ENCODE data around the gene NCK1. TPM values are rescaled to one million over a fixed set of nuclear protein-coding genes. Genes with fewer than 3 reads are reported as not detected.
A peak's percentile ranks its signal among the peaks of the same experiment; 100 is the strongest.
"Not testable (repeated sequence)": the region's sequence is repeated elsewhere in the genome, so short reads cannot be mapped to it uniquely, and the experiment has no call there.

The NCK1 gene
- total RNA-seq, 1 donor, result 41.6 TPM

DNA sequence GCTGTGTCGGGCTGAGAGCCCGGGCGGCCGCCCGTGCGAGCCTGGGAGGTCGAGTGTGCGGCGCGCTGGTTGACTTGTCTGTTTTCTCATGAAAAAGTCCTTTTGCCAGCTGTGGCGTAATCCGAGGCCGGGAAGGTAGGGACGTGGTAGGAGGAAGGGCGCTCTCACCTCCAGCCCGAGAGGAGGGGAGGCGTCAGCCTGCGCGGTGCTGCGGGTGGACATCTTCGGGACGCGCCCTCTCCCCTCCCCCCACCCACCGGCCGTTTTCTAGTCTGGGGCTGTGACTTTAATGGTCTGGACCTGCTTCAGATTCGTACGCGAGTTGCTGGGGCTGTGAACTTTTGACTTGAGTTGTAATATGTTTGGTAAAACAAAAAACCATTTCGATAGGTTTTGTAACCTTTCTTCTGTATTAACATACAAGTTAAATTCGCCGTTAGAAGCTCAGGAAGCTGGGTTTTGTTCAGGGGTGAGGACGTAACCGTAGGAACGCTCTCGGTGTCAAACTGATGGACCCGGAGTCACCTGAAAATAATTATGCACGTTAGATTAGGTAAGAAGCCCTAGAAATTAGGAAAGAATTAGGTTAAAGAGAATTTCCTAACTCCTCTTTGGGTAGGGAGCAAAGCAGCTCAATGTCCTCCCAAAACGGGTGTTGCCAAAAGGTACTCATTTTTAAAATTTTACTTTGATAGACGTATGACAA lies 762 bp downstream of the NCK1 start:
- peaks cover 55% of the 10 kb centered on the region for H3K79me2 ChIP-seq (ENCODE audit: insufficient read depth, low read length)

DNA sequence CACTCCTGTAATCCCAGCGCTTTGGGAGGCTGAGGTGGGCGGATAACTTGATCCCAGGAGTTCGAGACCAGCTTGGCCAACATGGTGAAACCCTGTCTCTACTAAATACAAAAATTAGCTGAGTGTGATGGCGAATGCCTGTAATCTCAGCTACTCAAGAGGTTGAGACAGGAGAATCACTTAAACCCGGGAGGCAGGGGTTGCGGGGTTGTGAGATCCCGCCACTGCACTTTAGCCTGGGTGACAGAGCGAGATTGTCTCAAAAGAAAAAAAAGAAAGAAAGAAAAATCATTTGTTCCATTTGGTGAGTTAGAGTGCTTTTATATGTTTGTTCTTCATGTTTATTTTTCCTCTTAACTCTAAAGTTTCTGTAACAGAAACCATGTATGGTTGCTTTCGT lies 7.3 kb downstream of the NCK1 start:
- Histone ChIP-seq H2AFZ (ENCODE audit: low read length) (no peak overlapping the region), H3K27me3 (ENCODE audit: insufficient read depth, low read length) (no peaks in the 10 kb centered on the region), H3K79me2 (ENCODE audit: insufficient read depth, low read length) (peaks cover 96% of the 10 kb centered on the region), H3K27ac (ENCODE audit: low read depth, low read length) (no peak overlapping the region), H3K4me3 (ENCODE audit: insufficient read depth, low read length) (no peak overlapping the region), H3K4me1 (ENCODE audit: insufficient read depth, low read length) (no peaks in the 10 kb centered on the region), H3K4me2 (ENCODE audit: insufficient read depth, low read length) (no peak overlapping the region), H3K36me3 (ENCODE audit: insufficient read depth, low read length) (peaks cover 11% of the 10 kb centered on the region), H4K20me1 (ENCODE audit: insufficient read depth, low read length) (peaks cover 17% of the 10 kb centered on the region), H3K9me3 (ENCODE audit: low read depth, low read length) (no peaks in the 10 kb centered on the region)
- TF ChIP-seq, protein P1, sequence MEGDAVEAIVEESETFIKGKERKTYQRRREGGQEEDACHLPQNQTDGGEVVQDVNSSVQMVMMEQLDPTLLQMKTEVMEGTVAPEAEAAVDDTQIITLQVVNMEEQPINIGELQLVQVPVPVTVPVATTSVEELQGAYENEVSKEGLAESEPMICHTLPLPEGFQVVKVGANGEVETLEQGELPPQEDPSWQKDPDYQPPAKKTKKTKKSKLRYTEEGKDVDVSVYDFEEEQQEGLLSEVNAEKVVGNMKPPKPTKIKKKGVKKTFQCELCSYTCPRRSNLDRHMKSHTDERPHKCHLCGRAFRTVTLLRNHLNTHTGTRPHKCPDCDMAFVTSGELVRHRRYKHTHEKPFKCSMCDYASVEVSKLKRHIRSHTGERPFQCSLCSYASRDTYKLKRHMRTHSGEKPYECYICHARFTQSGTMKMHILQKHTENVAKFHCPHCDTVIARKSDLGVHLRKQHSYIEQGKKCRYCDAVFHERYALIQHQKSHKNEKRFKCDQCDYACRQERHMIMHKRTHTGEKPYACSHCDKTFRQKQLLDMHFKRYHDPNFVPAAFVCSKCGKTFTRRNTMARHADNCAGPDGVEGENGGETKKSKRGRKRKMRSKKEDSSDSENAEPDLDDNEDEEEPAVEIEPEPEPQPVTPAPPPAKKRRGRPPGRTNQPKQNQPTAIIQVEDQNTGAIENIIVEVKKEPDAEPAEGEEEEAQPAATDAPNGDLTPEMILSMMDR (IDR thresholded peaks at IDR 0.05; ENCODE audit: extremely low read depth, low read depth, low read length), result no peak
- DNase-seq (ENCODE audit: insufficient read length, low spot score, missing footprints), result no peak

More for the DNA sequence above, 762 bp downstream of the NCK1 start:
- peaks cover 19% of the 10 kb centered on the region for H3K4me1 ChIP-seq (ENCODE audit: insufficient read depth, low read length)
- H4K20me1 ChIP-seq (ENCODE audit: insufficient read depth, low read length), result peaks cover 6% of the 10 kb centered on the region
- H3K4me3 ChIP-seq (ENCODE audit: insufficient read depth, low read length), result peak overlapping the region; percentile 94
- TF ChIP-seq, protein P1 (IDR thresholded peaks at IDR 0.05; ENCODE audit: extremely low read depth, low read depth, low read length), result no peak
- H3K4me2 ChIP-seq (ENCODE audit: insufficient read depth, low read length), result peak overlapping the region; percentile 99
- no peaks in the 10 kb centered on the region for H3K36me3 ChIP-seq (ENCODE audit: insufficient read depth, low read length)
- H3K27me3 ChIP-seq (ENCODE audit: insufficient read depth, low read length), result no peaks in the 10 kb centered on the region
- peak overlapping the region; percentile 97 for H2AFZ ChIP-seq (ENCODE audit: low read length)
- peak overlapping the region; percentile 82 for H3K27ac ChIP-seq (ENCODE audit: low read depth, low read length)
- H3K9me3 ChIP-seq (ENCODE audit: low read depth, low read length), result no peaks in the 10 kb centered on the region
- DNase-seq (ENCODE audit: insufficient read length, low spot score, missing footprints), result no peak

DNA sequence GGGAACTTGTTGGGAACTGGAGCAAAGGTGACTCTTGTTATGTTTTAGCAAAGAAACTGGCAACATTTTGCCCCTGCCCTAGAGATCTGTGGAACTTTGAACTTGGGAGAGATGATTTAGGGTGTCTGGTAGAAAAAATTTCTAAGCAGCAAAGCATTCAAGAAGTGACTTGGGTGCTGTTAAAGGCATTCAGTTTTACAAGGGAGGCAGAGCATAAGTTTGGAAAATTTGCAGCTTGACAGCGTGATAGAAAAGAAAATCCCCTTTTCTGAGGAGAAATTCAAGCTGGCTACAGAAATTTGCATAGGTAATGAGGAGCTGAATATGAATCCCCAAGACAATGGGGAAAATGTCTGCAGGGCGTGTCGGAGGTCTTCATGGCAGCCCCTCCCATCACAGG lies 10.2 kb downstream of the NCK1 start:
- Histone ChIP-seq H4K20me1 (ENCODE audit: insufficient read depth, low read length) (peaks cover 19% of the 10 kb centered on the region), H3K36me3 (ENCODE audit: insufficient read depth, low read length) (peaks cover 11% of the 10 kb centered on the region), H3K79me2 (ENCODE audit: insufficient read depth, low read length) (peaks cover 84% of the 10 kb centered on the region)
- not testable (repeated sequence) for H3K9me3 ChIP-seq (ENCODE audit: low read depth, low read length); H3K4me3 ChIP-seq (ENCODE audit: insufficient read depth, low read length); H3K4me2 ChIP-seq (ENCODE audit: insufficient read depth, low read length); H3K27ac ChIP-seq (ENCODE audit: low read depth, low read length); H3K4me1 ChIP-seq (ENCODE audit: insufficient read depth, low read length); DNase-seq (ENCODE audit: insufficient read length, low spot score, missing footprints); H3K27me3 ChIP-seq (ENCODE audit: insufficient read depth, low read length); H2AFZ ChIP-seq (ENCODE audit: low read length)

DNA sequence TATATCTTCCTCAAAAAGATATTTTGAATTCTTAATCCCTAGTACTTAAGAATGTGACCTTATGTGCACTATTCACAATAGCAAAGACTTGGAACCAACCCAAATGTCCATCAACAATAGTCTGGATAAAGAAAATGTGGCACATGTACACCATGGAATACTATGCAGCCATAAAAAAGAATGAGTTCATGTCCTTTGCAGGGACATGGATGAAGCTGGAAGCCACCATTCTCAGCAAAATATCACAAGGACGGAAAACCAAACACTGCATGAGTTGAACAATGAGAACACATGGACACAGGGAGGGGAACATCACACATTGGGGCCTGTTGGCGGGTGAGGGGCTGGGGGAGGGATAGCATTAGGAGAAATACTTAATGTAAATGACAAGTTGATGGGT lies 17.5 kb downstream of the NCK1 start:
- H3K27me3 ChIP-seq (ENCODE audit: insufficient read depth, low read length); DNase-seq (ENCODE audit: insufficient read length, low spot score, missing footprints); H2AFZ ChIP-seq (ENCODE audit: low read length); H3K4me3 ChIP-seq (ENCODE audit: insufficient read depth, low read length); H3K36me3 ChIP-seq (ENCODE audit: insufficient read depth, low read length); H3K9me3 ChIP-seq (ENCODE audit: low read depth, low read length); H3K27ac ChIP-seq (ENCODE audit: low read depth, low read length); H3K4me2 ChIP-seq (ENCODE audit: insufficient read depth, low read length); H3K4me1 ChIP-seq (ENCODE audit: insufficient read depth, low read length): not testable (repeated sequence)
- peaks cover 19% of the 10 kb centered on the region for H4K20me1 ChIP-seq (ENCODE audit: insufficient read depth, low read length)
- H3K79me2 ChIP-seq (ENCODE audit: insufficient read depth, low read length), result peaks cover 78% of the 10 kb centered on the region

DNA sequence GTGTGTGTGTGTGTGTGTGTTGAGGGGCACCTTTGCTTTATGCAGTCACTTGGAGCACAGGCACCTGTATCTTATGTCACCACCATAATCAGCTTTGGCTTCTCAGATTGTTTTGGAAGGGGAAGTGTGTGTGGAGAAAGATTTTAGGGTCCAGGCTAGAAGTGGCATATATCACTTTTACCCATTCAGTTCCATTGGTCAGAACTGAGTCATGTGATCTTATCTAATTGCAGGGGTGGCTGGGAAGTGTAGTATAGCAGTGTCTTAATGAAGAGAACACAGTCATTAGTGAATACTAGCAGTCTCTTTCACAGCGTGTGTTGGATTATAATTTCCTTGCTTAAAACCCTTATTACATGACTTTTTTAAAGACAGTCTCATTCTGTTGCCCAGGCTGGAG lies 20.6 kb downstream of the NCK1 start:
- DNase-seq (ENCODE audit: insufficient read length, low spot score, missing footprints), result peak; percentile 37
- Histone ChIP-seq H3K27ac (ENCODE audit: low read depth, low read length) (no peak overlapping the region), H3K4me3 (ENCODE audit: insufficient read depth, low read length) (no peak overlapping the region), H3K36me3 (ENCODE audit: insufficient read depth, low read length) (no peaks in the 10 kb centered on the region), H3K4me1 (ENCODE audit: insufficient read depth, low read length) (no peaks in the 10 kb centered on the region), H3K79me2 (ENCODE audit: insufficient read depth, low read length) (peaks cover 89% of the 10 kb centered on the region), H3K9me3 (ENCODE audit: low read depth, low read length) (no peaks in the 10 kb centered on the region), H3K27me3 (ENCODE audit: insufficient read depth, low read length) (no peaks in the 10 kb centered on the region), H2AFZ (ENCODE audit: low read length) (no peak overlapping the region), H4K20me1 (ENCODE audit: insufficient read depth, low read length) (peaks cover 25% of the 10 kb centered on the region), H3K4me2 (ENCODE audit: insufficient read depth, low read length) (no peak overlapping the region)
- TF ChIP-seq, protein P1 (IDR thresholded peaks at IDR 0.05; ENCODE audit: extremely low read depth, low read depth, low read length), result no peak
